Activated CD4-positive, alpha-beta T cell treated with anti-CD3 and anti-CD28 coated beads, Interleukin-2, amount 10 ng/mL, durations not matched to agents 24 days and 14 days (primary cell): ENCODE results near the gene GVQW3. TPM values are rescaled to one million over a fixed set of nuclear protein-coding genes. Genes with fewer than 3 reads are reported as not detected.

Experiments
- DNase-seq: peaks from one replicate; pipeline ENCODE4 v3.0.0; 2022
- H3K27ac Mint-ChIP-seq: one replicate; pipeline ENCODE4 v1.8.0; 2022; ENCODE audit warnings: mild to moderate bottlenecking, mixed read lengths
- H3K27me3 Mint-ChIP-seq: one replicate; pipeline ENCODE4 v1.8.0; 2022; ENCODE audit warnings: mixed read lengths
- H3K36me3 Mint-ChIP-seq: one replicate; pipeline ENCODE4 v1.8.0; 2022; ENCODE audit warnings: low read depth, mild to moderate bottlenecking, mixed read lengths
- H3K4me1 Mint-ChIP-seq: one replicate; pipeline ENCODE4 v1.8.0; 2021; ENCODE audit warnings: mixed read lengths
- H3K4me3 Mint-ChIP-seq: one replicate; pipeline ENCODE4 v1.8.0; 2022; ENCODE audit warnings: mild to moderate bottlenecking, moderate library complexity, mixed read lengths
- H3K9me3 Mint-ChIP-seq: one replicate; pipeline ENCODE4 v1.8.0; 2021; ENCODE audit warnings: mixed read lengths
- intact Hi-C: fragments of 100-400 bp; cut with micrococcal nuclease; formaldehyde crosslinking; loops from one replicate; pipeline ENCODE4 v1.15.1; 2023
- total RNA-seq: library from RNA; stranded (reverse); gene quantifications from 2 replicates; pipeline ENCODE4 v1.2.3, GENCODE V29; 2022

GVQW3 gene
- total RNA-seq, 1 donor from 2014 or later: 3.7 TPM

DNA sequence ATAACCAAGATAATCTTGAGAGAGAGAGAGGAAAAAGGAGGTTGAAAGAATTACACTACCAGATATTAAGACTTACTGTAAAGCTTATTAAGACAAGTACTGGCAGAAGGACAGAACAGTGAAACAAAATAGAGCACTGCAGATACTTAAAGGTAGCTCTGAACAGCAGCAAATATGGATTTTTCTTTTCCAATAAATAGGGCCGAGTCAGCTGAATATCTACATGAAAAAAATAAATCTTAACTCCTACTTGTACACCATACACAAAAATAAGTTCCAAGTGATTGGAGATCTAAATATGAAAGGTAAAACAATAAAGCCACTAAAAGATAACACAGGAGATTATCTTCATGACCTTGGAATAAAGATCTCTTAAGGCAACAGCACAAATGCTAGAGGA is 12.6 kb upstream of the GVQW3 start:
- Mint-ChIP-seq H3K4me3 (no peak overlapping the region), H3K4me1 (peaks cover 27% of the 10 kb centered on the region), H3K27me3 (no peaks in the 10 kb centered on the region), H3K9me3 (no peaks in the 10 kb centered on the region), H3K36me3 (peaks cover 10% of the 10 kb centered on the region), H3K27ac (no peak overlapping the region)
- DNase-seq: no peak
- intact Hi-C loops: no loop called here

DNA sequence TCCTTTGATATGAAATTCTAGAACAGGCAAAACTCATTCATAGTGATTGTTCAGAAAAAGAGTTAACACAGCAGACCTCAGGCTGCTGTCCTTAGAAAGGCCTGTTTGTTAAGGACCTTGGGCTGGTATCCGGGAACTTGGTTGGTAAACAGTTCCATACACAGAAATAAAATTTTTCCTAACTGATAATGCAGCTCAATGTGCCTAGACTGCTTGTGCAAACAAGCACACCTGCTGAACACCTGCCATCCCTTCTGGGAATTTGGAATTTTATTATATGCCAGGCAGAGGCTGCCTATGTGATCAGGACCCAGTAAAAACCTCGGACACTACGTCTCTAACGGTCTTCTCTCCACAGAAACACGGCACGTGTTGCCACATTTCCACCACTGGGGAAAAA is 11.7 kb upstream of the GVQW3 start:
- peaks cover 10% of the 10 kb centered on the region for H3K36me3 Mint-ChIP-seq
- DNase-seq: no peak
- no peak overlapping the region for H3K4me3 Mint-ChIP-seq
- no peaks in the 10 kb centered on the region for H3K27me3 Mint-ChIP-seq
- H3K9me3 Mint-ChIP-seq: no peaks in the 10 kb centered on the region
- no peak overlapping the region for H3K27ac Mint-ChIP-seq
- intact Hi-C loops: no loop called here
- H3K4me1 Mint-ChIP-seq: peaks cover 29% of the 10 kb centered on the region

- Mint-ChIP-seq H3K27me3 (no peaks in the 10 kb centered on the region), H3K36me3 (peaks cover 5% of the 10 kb centered on the region), H3K27ac (peak overlapping the region; percentile 88), H3K9me3 (no peaks in the 10 kb centered on the region), H3K4me1 (peaks cover 32% of the 10 kb centered on the region), H3K4me3 (peak overlapping the region; percentile 60)
- DNase-seq: peak; percentile 61
- intact Hi-C loops: loop anchor here (1.0 to 2.0 kb wide), 2 partner anchors 9 to 74 kb away; partner anchors contain the start of gene EMSY
Measured at GRCh38 chr11:76371170-76371569, 10.0 kb upstream of the GVQW3 start.

DNA sequence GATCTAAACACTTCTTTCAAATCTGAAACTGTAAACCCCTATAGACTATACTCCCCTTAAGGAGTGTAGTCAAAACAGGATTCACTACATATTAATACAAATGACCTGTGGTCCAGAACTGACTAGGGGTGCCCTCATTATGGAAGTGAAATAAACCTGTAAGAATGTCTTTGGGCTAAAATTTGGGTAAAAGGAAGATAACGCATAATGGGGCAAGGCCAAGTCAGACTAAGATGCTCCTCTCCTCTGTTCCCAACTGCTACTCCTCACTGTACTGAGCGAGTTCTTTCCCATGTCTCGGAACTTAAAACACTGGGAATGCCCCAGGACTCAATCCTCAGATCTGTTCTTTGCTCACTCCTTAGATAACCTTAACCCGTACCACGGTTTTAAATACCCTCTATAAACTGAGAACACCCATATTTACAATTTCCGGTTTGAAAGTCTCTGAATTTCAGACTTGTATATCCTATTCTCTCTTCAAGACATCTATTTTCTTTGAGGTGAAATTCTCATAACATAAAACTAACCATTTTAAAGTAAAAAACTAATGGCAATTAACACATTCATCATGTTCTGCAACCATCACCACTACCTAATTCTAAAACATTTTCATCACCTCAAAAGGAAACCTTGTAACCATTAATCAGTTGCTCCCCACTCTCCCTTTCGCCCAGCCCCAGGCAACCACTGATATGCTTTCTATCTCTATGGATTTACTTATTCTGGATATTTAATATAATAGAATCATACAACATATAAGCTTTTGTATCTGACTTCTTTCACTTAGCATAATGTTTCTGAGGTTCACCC is 4.2 kb upstream of the GVQW3 start:
- H3K27ac Mint-ChIP-seq: no peak overlapping the region
- peaks cover 12% of the 10 kb centered on the region for H3K36me3 Mint-ChIP-seq
- peaks cover 46% of the 10 kb centered on the region for H3K4me1 Mint-ChIP-seq
- no peak overlapping the region for H3K4me3 Mint-ChIP-seq
- intact Hi-C loops: no loop called here
- peak; percentile 45 for DNase-seq
- no peaks in the 10 kb centered on the region for H3K27me3 Mint-ChIP-seq
- no peaks in the 10 kb centered on the region for H3K9me3 Mint-ChIP-seq

GRCh38 chr11:76379807-76380158 is 1.3 kb upstream of the GVQW3 start:
- Mint-ChIP-seq H3K4me3 (peak overlapping the region; percentile 81), H3K27ac (peak overlapping the region; percentile 91), H3K36me3 (peaks cover 9% of the 10 kb centered on the region), H3K9me3 (no peaks in the 10 kb centered on the region), H3K4me1 (peaks cover 42% of the 10 kb centered on the region), H3K27me3 (no peaks in the 10 kb centered on the region)
- intact Hi-C loops: loop anchor here (1.0 to 10.0 kb wide), 5 partner anchors 8 to 425 kb away; no protein-coding TSS in a partner anchor
- DNase-seq: no peak

- intact Hi-C loops: loop anchor here (1.0 to 10.0 kb wide), 5 partner anchors 9 to 424 kb away; no protein-coding TSS in a partner anchor
- Mint-ChIP-seq H3K4me3 (peak overlapping the region; percentile 81), H3K27me3 (no peaks in the 10 kb centered on the region), H3K27ac (peak overlapping the region; percentile 91), H3K9me3 (no peaks in the 10 kb centered on the region), H3K36me3 (peaks cover 11% of the 10 kb centered on the region), H3K4me1 (peaks cover 40% of the 10 kb centered on the region)
- DNase-seq: peak; percentile 87
Measured at GRCh38 chr11:76380159-76380976, 755 bp upstream of the GVQW3 start.

- intact Hi-C loops: loop anchor here (5.0 to 10.0 kb wide), 2 partner anchors 300 to 423 kb away; no protein-coding TSS in a partner anchor
- Mint-ChIP-seq H3K36me3 (peaks cover 13% of the 10 kb centered on the region), H3K9me3 (no peaks in the 10 kb centered on the region), H3K27me3 (no peaks in the 10 kb centered on the region), H3K4me3 (peak overlapping the region; percentile 95), H3K27ac (no peak overlapping the region), H3K4me1 (peaks cover 34% of the 10 kb centered on the region)
- no peak for DNase-seq
Measured at GRCh38 chr11:76382209-76382608, 1.1 kb downstream of the GVQW3 start.

DNA sequence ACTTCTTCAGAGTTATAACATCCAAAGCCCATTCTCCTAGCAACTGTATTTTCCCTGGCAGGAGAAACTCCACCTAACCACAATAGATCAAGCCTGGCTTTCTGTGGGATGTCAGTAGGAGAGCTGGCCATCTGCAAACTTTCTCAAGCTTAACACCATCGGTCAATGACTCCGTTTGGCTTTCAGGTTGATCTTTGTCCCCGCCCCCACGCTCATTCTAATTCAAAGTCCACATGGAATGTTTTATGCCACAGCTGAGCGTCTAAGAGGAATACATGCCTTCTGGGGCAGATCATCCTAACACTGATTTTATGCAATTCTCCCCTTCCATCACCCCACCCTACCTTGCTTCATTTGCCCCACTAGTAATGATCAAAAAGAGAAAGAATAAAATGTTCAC is 4.8 kb downstream of the GVQW3 start:
- intact Hi-C loops: loop anchor here (10.0 kb wide), 1 partner anchor 419 kb away; no protein-coding TSS in a partner anchor
- Mint-ChIP-seq H3K27ac (no peak overlapping the region), H3K4me3 (no peak overlapping the region), H3K27me3 (no peaks in the 10 kb centered on the region), H3K9me3 (no peaks in the 10 kb centered on the region), H3K4me1 (peaks cover 19% of the 10 kb centered on the region), H3K36me3 (peaks cover 6% of the 10 kb centered on the region)
- DNase-seq: no peak

DNA sequence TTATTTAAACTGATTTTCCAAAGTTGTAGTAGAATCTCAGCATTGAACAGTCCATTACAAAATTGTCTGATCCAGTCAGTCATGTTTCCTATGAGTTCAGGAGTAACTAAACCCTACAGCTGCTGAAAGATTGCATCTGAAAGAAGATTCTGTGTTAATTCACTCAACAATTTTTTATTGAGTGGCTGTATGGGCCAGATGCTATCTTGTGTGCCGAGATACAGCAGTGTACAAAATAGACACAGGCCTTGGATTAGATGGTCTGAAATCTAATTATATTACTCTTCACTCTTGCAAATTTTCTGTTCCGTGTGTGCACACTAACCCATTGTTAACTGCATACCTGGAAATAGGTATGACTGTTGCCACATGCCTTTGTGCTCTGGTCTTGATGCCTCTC is 7.3 kb downstream of the GVQW3 start:
- H3K4me1 Mint-ChIP-seq: peaks cover 3% of the 10 kb centered on the region
- H3K9me3 Mint-ChIP-seq: no peaks in the 10 kb centered on the region
- no peaks in the 10 kb centered on the region for H3K27me3 Mint-ChIP-seq
- no peak overlapping the region for H3K27ac Mint-ChIP-seq
- peaks cover 4% of the 10 kb centered on the region for H3K36me3 Mint-ChIP-seq
- DNase-seq: no peak
- H3K4me3 Mint-ChIP-seq: no peak overlapping the region
- intact Hi-C loops: loop anchor here (10.0 kb wide), 1 partner anchor 416 kb away; no protein-coding TSS in a partner anchor

GRCh38 chr11:76391021-76391420 is 9.9 kb downstream of the GVQW3 start:
- Mint-ChIP-seq H3K36me3 (no peaks in the 10 kb centered on the region), H3K9me3 (no peaks in the 10 kb centered on the region), H3K27ac (no peak overlapping the region), H3K4me3 (no peak overlapping the region), H3K27me3 (peaks cover 14% of the 10 kb centered on the region), H3K4me1 (no peaks in the 10 kb centered on the region)
- DNase-seq: no peak
- intact Hi-C loops: no loop called here

GRCh38 chr11:76391811-76392475 is 10.8 kb downstream of the GVQW3 start:
- Mint-ChIP-seq H3K4me1 (no peaks in the 10 kb centered on the region), H3K4me3 (no peak overlapping the region)
- intact Hi-C loops: no loop called here

GRCh38 chr11:76392870-76393269 is 11.7 kb downstream of the GVQW3 start:
- no peaks in the 10 kb centered on the region for H3K9me3 Mint-ChIP-seq
- no peak overlapping the region for H3K27ac Mint-ChIP-seq
- DNase-seq: no peak
- no peaks in the 10 kb centered on the region for H3K4me1 Mint-ChIP-seq
- no peak overlapping the region for H3K4me3 Mint-ChIP-seq
- H3K27me3 Mint-ChIP-seq: peaks cover 14% of the 10 kb centered on the region
- intact Hi-C loops: no loop called here
- H3K36me3 Mint-ChIP-seq: no peaks in the 10 kb centered on the region

More at GRCh38 chr11:76391811-76392475, 10.8 kb downstream of the GVQW3 start:
- Mint-ChIP-seq H3K27ac (no peak overlapping the region), H3K36me3 (no peaks in the 10 kb centered on the region), H3K27me3 (peaks cover 14% of the 10 kb centered on the region), H3K9me3 (no peaks in the 10 kb centered on the region)
- no peak for DNase-seq

- Mint-ChIP-seq H3K4me1 (no peaks in the 10 kb centered on the region), H3K36me3 (no peaks in the 10 kb centered on the region), H3K27ac (no peak overlapping the region), H3K9me3 (no peaks in the 10 kb centered on the region), H3K4me3 (no peak overlapping the region), H3K27me3 (peaks cover 16% of the 10 kb centered on the region)
- intact Hi-C loops: no loop called here
- no peak for DNase-seq
Measured at GRCh38 chr11:76394411-76394810, 13.3 kb downstream of the GVQW3 start.
